IMR-90 (cell line): ENCODE results near the gene PLCG1. TPM values are rescaled to one million over a fixed set of nuclear protein-coding genes. Genes with fewer than 3 reads are reported as not detected.

Experiments
- ATAC-seq: fragments of 200-7000 bp; cut with Tn5 transposase; 2 replicates; pipeline ENCODE4 v1.9.1; 2020; ENCODE audit warnings: low read depth, mild to moderate bottlenecking, moderate library complexity
- BruUV-seq: library from RNA; stranded (reverse); fragments of 400-500 nt; replicated peaks from 2 replicates; lab custom pipeline; 2021; lab: Mats Ljungman, UMichigan
- CTCF ChIA-PET: fragments of 300-600 bp; formaldehyde crosslinking; extraction: SDS; loops from one replicate; lab custom pipeline; 2021; ENCODE audit warnings: antibody characterized with exemption; lab: Yijun Ruan, JAX
- POLR2A ChIA-PET: fragments of 300-600 bp; sonication (Branson Sonifier 250); formaldehyde crosslinking; loops from one replicate; lab custom pipeline; 2022; ENCODE audit warnings: antibody characterized with exemption; ENCODE audit not compliant: unreplicated experiment; lab: Charles Lee
- DNase-seq: peaks from one replicate; pipeline ENCODE4 v3.0.0; 2013
- H2AFZ ChIP-seq: replicated peaks from 2 replicates; pipeline ENCODE3; 2013; ENCODE audit warnings: low read length, mild to moderate bottlenecking; ENCODE audit not compliant: poor library complexity
- H2AK5ac ChIP-seq: 2 replicates; pipeline ENCODE4 v1.6.1; 2013; ENCODE audit warnings: low read depth, low read length, inconsistent platforms
- H2AK9ac ChIP-seq: replicated peaks from 2 replicates; pipeline ENCODE3; 2013; ENCODE audit warnings: mild to moderate bottlenecking, low read depth, low read length, moderate library complexity; ENCODE audit not compliant: poor library complexity
- H2BK120ac ChIP-seq: 2 replicates; pipeline ENCODE4 v1.6.1; 2013; ENCODE audit warnings: low read depth, low read length, inconsistent platforms
- H2BK15ac ChIP-seq: 3 replicates; pipeline ENCODE4 v1.6.1; 2013; ENCODE audit warnings: low read depth, low read length, inconsistent platforms
- H2BK20ac ChIP-seq: 2 replicates; pipeline ENCODE4 v1.6.1; 2013; ENCODE audit warnings: low read depth, mild to moderate bottlenecking, inconsistent platforms, low read length, moderate library complexity
- H2BK5ac ChIP-seq: 2 replicates; pipeline ENCODE4 v1.6.1; 2013; ENCODE audit warnings: mild to moderate bottlenecking, low read depth, low read length, inconsistent platforms; ENCODE audit not compliant: poor library complexity, severe bottlenecking
- H3K14ac ChIP-seq: replicated peaks from 2 replicates; pipeline ENCODE4 v1.6.1; 2013; ENCODE audit warnings: low read depth, low read length, inconsistent platforms
- H3K18ac ChIP-seq: 2 replicates; pipeline ENCODE4 v1.6.1; 2013; ENCODE audit warnings: low read depth, low read length, control low read depth
- H3K23ac ChIP-seq: 2 replicates; pipeline ENCODE4 v1.6.1; 2013; ENCODE audit warnings: low read depth, low read length, inconsistent platforms
- H3K27ac ChIP-seq: 2 replicates; pipeline ENCODE4 v1.5.1; 2013; ENCODE audit warnings: mild to moderate bottlenecking, control low read depth, low read length; ENCODE audit not compliant: insufficient read depth
- H3K27me3 ChIP-seq: 2 replicates; pipeline ENCODE4 v1.6.1; 2013; ENCODE audit warnings: low read length; ENCODE audit not compliant: control insufficient read depth, insufficient read depth
- H3K36me3 ChIP-seq: 2 replicates; pipeline ENCODE4 v1.6.1; 2013; ENCODE audit warnings: low read length, mixed read lengths; ENCODE audit not compliant: control insufficient read depth, insufficient read depth
- H3K4ac ChIP-seq: 2 replicates; pipeline ENCODE4 v1.6.1; 2013; ENCODE audit warnings: low read depth, low read length, inconsistent platforms
- H3K4me1 ChIP-seq: 2 replicates; pipeline ENCODE4 v1.6.1; 2013; ENCODE audit warnings: low read length, mixed read lengths; ENCODE audit not compliant: control insufficient read depth, insufficient read depth
- H3K4me2 ChIP-seq: 2 replicates; pipeline ENCODE4 v1.6.1; 2013; ENCODE audit warnings: low read depth, mild to moderate bottlenecking, control low read depth, low read length, moderate library complexity
- H3K4me3 ChIP-seq: 2 replicates; pipeline ENCODE4 v1.5.1; 2013; ENCODE audit warnings: low read depth, mild to moderate bottlenecking, control low read depth, low read length, moderate library complexity; ENCODE audit not compliant: insufficient read depth
- H3K56ac ChIP-seq: 2 replicates; pipeline ENCODE4 v1.6.1; 2013; ENCODE audit warnings: low read length, inconsistent platforms; ENCODE audit not compliant: insufficient read depth; ENCODE audit errors: extremely low read depth
- H3K79me1 ChIP-seq, 2 experiments: 2 replicates each; pipeline ENCODE4 v1.6.1; 2013; ENCODE audit warnings: low read length in 2 of 2, inconsistent platforms in 1 of 2, low read depth in 1 of 2
- H3K9ac ChIP-seq: 2 replicates; pipeline ENCODE4 v1.6.1; 2013; ENCODE audit warnings: low read depth, low read length, control low read depth
- H3K9me1 ChIP-seq: 2 replicates; pipeline ENCODE4 v1.6.1; 2013; ENCODE audit warnings: low read length, inconsistent platforms; ENCODE audit not compliant: insufficient read depth
- H3K9me3 ChIP-seq: 2 replicates; pipeline ENCODE4 v1.6.1; 2013; ENCODE audit warnings: low read length; ENCODE audit not compliant: control insufficient read depth, insufficient read depth
- H4K20me1 ChIP-seq: 2 replicates; pipeline ENCODE4 v1.6.1; 2013; ENCODE audit warnings: low read length, inconsistent platforms; ENCODE audit not compliant: insufficient read depth
- H4K5ac ChIP-seq: 2 replicates; pipeline ENCODE4 v1.6.1; 2013; ENCODE audit warnings: mild to moderate bottlenecking, low read depth, low read length, control low read depth
- H4K8ac ChIP-seq, 2 experiments: 2 replicates each; pipeline ENCODE4 v1.6.1; 2013; ENCODE audit warnings: low read depth in 2 of 2, low read length in 2 of 2, control low read depth in 1 of 2, inconsistent platforms in 1 of 2
- H4K91ac ChIP-seq: 2 replicates; pipeline ENCODE4 v1.6.1; 2013; ENCODE audit warnings: low read depth, low read length, inconsistent platforms; ENCODE audit not compliant: insufficient read depth
- BHLHE40 ChIP-seq: fragments of 150-350 bp; IDR thresholded peaks from 2 replicates; pipeline ENCODE4 v1.6.1; 2016; ENCODE audit warnings: mild to moderate bottlenecking, low read depth, low read length
- CHD1 ChIP-seq: IDR thresholded peaks from 2 replicates; pipeline ENCODE4 v1.6.1; 2012; ENCODE audit warnings: low read depth, low read length, improper control_type of control experiment
- FOS ChIP-seq: fragments of 150-350 bp; IDR thresholded peaks from 2 replicates; pipeline ENCODE4 v1.6.1; 2016; ENCODE audit warnings: low read depth, low read length
- MXI1 ChIP-seq: IDR thresholded peaks from 2 replicates; pipeline ENCODE4 v1.6.1; 2012; ENCODE audit warnings: low read depth, mild to moderate bottlenecking, low read length, moderate library complexity, borderline replicate concordance
- RFX5 ChIP-seq: IDR thresholded peaks from 2 replicates; pipeline ENCODE4 v1.8.0; 2012; ENCODE audit warnings: low read depth, mild to moderate bottlenecking, low read length, moderate library complexity
- WGBS, 2 experiments: methylation state at CpG; one replicate each; pipeline versions ENCODE4 v1.1.5 to v1.1.7; 2013; ENCODE audit warnings: missing lambda C conversion rate in 2 of 2; ENCODE audit not compliant: insufficient read length in 1 of 2; ENCODE audit errors: extremely low coverage in 2 of 2; 5-methylcytosine and 5-hydroxymethylcytosine counted together
- dilution Hi-C: fragments of 300-500 bp; cut with HindIII; formaldehyde crosslinking; loops from one replicate; pipeline ENCODE4 v1.14.3; 2018; ENCODE audit warnings: low sequenced_read_pairs; ENCODE audit not compliant: unreplicated experiment
- in situ Hi-C: fragments of 300-500 bp; cut with MboI; formaldehyde crosslinking; loops from 3 replicates; pipeline ENCODE4 v1.14.3; 2019; ENCODE audit warnings: low sequenced_read_pairs, inconsistent platforms, mixed read lengths
- intact Hi-C: fragments of 100-400 bp; cut with micrococcal nuclease; formaldehyde crosslinking; loops from 2 replicates; pipeline ENCODE4 v1.10.0; 2022
- polyA plus RNA-seq, 3 experiments: library from polyadenylated mRNA; depleted of rRNA; stranded (reverse); fragments of >200 nt; gene quantifications; 2 replicates each; pipeline ENCODE4 v1.2.3, GENCODE V29; 2012; ENCODE audit warnings: low replicate concordance in 1 of 3
- total RNA-seq: library from RNA; depleted of rRNA; stranded (reverse); fragments of >200 nt; gene quantifications from 2 replicates; pipeline ENCODE4 v1.2.3, GENCODE V29; 2012

PLCG1 gene
- total and polyA plus RNA-seq, 2 of the 4 experiments (the other 2 are of a cell fraction) = 59.1 to 69.1 TPM

DNA sequence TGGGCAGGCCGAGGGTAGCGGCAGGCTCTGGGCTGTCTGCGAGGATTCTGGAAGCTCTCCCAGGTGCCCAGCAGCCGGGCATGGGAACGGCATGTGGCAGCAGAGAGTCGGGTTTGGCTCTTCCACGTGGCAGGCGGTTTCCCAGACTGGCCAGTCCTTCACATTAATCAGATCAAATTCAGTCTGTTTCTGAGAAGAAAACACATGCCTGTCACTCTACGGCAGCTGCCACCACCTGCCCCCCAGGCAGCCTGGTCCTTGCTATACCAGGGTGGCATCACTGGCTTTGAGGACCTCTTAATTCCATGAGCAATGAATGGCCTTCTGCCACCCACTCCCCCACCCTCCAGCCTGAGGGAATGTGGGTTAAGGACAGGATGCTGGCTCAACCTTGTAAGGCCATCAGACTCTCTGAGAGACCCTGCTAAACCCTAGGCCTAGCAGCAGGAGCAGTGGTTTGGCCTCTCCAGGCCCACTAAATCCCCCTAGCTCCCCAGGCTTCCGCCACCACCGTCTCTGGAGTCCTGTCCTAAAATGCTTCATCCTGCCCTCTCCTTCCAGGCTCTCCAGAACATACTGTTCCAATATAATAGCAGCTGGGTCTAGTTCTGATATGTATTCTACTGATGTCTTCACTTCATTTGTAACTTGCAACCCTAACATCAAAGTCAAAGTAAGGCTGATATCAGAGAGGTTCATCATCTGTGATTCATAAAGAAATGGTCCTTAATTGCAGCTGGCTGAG is 47.8 kb downstream of the PLCG1 start:
- Histone ChIP-seq H3K23ac (no peak overlapping the region), H3K14ac (no peak overlapping the region), H2BK15ac (no peak overlapping the region), H2BK20ac (no peak overlapping the region), H3K27me3 (no peaks in the 10 kb centered on the region), H4K5ac (no peak overlapping the region), H3K4me1 (no peaks in the 10 kb centered on the region), H3K36me3 (peaks cover 23% of the 10 kb centered on the region), H3K9me3 (peaks cover 2% of the 10 kb centered on the region; the same call in 1 of the 2 replicates), H4K91ac (no peak overlapping the region), H3K4me3 (no peak overlapping the region), H3K4ac (no peak overlapping the region), H3K18ac (no peak overlapping the region), H3K79me1 (peaks cover 27 to 50% of the 10 kb centered on the region in 2 experiments; a peak in 3 of 4 replicates), H2AK9ac (no peak overlapping the region), H3K27ac (no peak overlapping the region), H3K4me2 (no peak overlapping the region), H2BK5ac (no peak overlapping the region), H3K9me1 (peaks cover 22% of the 10 kb centered on the region; the same call in 1 of the 2 replicates), H2AK5ac (no peak overlapping the region), H3K9ac (no peak overlapping the region), H4K20me1 (peaks cover 6% of the 10 kb centered on the region), H3K56ac (no peak overlapping the region), H2BK120ac (no peak overlapping the region), H4K8ac (no peak overlapping the region), H2AFZ (no peak overlapping the region)
- intact Hi-C loops = no loop called here
- WGBS, 2 experiments = 93% methylated on average over 7 of the region's 11 CpGs; no CpG with 5 or more reads in 1 of the 2 experiments
- no peak for TF ChIP-seq RFX5
- TF ChIP-seq FOS = no peak
- no peak for TF ChIP-seq CHD1
- TF ChIP-seq BHLHE40 = no peak
- no peak for TF ChIP-seq MXI1
- CTCF ChIA-PET = interaction anchor here (0.6 kb wide), 1 partner anchor 333 kb away, joined by 4 read pairs; no protein-coding TSS in a partner anchor
- DNase-seq (no peak), ATAC-seq (no peak)
- POLR2A ChIA-PET = no interaction called here
- dilution Hi-C loops = no loop called here
- no TSS peak for BruUV-seq
- in situ Hi-C loops = no loop called here
